Measurements from ENCODE around the gene SLC35F3.
"Not testable (repeated sequence)": the region's sequence is repeated elsewhere in the genome, so short reads cannot be mapped to it uniquely, and the experiment has no call there.

SLC35F3 gene

GRCh38 chr1:234330843-234331215, 426.4 kb downstream of the SLC35F3 start:
- no peak for DNase-seq

GRCh38 chr1:234331507-234331906, 427.0 kb downstream of the SLC35F3 start:
- no peak for DNase-seq

GRCh38 chr1:234336359-234336758, 431.9 kb downstream of the SLC35F3 start:
- DNase-seq: no peak

GRCh38 chr1:234337233-234337632, 432.8 kb downstream of the SLC35F3 start:
- no peak for DNase-seq

GRCh38 chr1:234340528-234340927, 436.1 kb downstream of the SLC35F3 start:
- DNase-seq: no peak

- no peak for DNase-seq
These were observed 438.3 kb downstream of the SLC35F3 start for GRCh38 chr1:234342774-234343173.

GRCh38 chr1:234345237-234345636, 440.8 kb downstream of the SLC35F3 start:
- DNase-seq: no peak

GRCh38 chr1:234348964-234349363, 444.5 kb downstream of the SLC35F3 start:
- no peak for DNase-seq

GRCh38 chr1:234355782-234356510, 451.5 kb downstream of the SLC35F3 start:
- no peak for DNase-seq

GRCh38 chr1:234356615-234357269, 452.3 kb downstream of the SLC35F3 start:
- not testable (repeated sequence) for DNase-seq

GRCh38 chr1:234357831-234358230, 453.4 kb downstream of the SLC35F3 start:
- DNase-seq: no peak

- DNase-seq: no peak
These were observed 456.7 kb downstream of the SLC35F3 start for GRCh38 chr1:234361102-234361603.

- no peak for DNase-seq
These were observed 458.1 kb downstream of the SLC35F3 start for GRCh38 chr1:234362558-234362957.

GRCh38 chr1:234368320-234369032, 464.0 kb downstream of the SLC35F3 start:
- DNase-seq: no peak

- no peak for DNase-seq
These were observed 464.6 kb downstream of the SLC35F3 start for GRCh38 chr1:234369033-234369430.

GRCh38 chr1:234369784-234370183, 465.3 kb downstream of the SLC35F3 start:
- no peak for DNase-seq

GRCh38 chr1:234371414-234371813, 466.9 kb downstream of the SLC35F3 start:
- DNase-seq: no peak

GRCh38 chr1:234372011-234372757, 467.7 kb downstream of the SLC35F3 start:
- DNase-seq: no peak

- peak; percentile 98 for DNase-seq
These were observed 468.8 kb downstream of the SLC35F3 start, which contains the start of gene COA6 for GRCh38 chr1:234373064-234373958. Gene COA6, plus strand, starts transcription at chr1:234373456. Its CDS starts 11 bp downstream, at chr1:234373467.

GRCh38 chr1:234373959-234374254, 469.4 kb downstream of the SLC35F3 start:
- no peak for DNase-seq

All from RPMI8226 (cell line).